Stimulated activated memory B cell treated with anti-CD40 and anti-IgM and Interleukin-4, amounts not matched to agents 10 μg/mL and 1 μg/mL and 100 μg/mL, for 72 hours (primary cell): ENCODE data around the gene KCTD1.
"Not testable (repeated sequence)": the region's sequence is repeated elsewhere in the genome, so short reads cannot be mapped to it uniquely, and the experiment has no call there.

Source experiments
- ATAC-seq: fragments of 150-1000 bp; cut with Tn5 transposase; 2 replicates; pipeline ENCODE4 v1.10.0; 2021
- H3K27ac Mint-ChIP-seq: one replicate; pipeline ENCODE4 v1.8.0; 2022; ENCODE audit warnings: mild to moderate bottlenecking, mixed read lengths
- H3K27me3 Mint-ChIP-seq: one replicate; pipeline ENCODE4 v1.8.0; 2022; ENCODE audit warnings: mixed read lengths
- H3K36me3 Mint-ChIP-seq: one replicate; pipeline ENCODE4 v1.8.0; 2022; ENCODE audit warnings: mixed read lengths
- H3K4me1 Mint-ChIP-seq: one replicate; pipeline ENCODE4 v1.8.0; 2022; ENCODE audit warnings: mixed read lengths
- H3K4me3 Mint-ChIP-seq: one replicate; pipeline ENCODE4 v1.8.0; 2022; ENCODE audit warnings: mild to moderate bottlenecking, moderate library complexity, mixed read lengths
- H3K9me3 Mint-ChIP-seq: one replicate; pipeline ENCODE4 v1.8.0; 2022; ENCODE audit warnings: mixed read lengths

Gene KCTD1

GRCh38 chr18:26453386-26453901 is 94.9 kb downstream of the KCTD1 start:
- H3K27ac Mint-ChIP-seq = no peak overlapping the region
- no peaks in the 10 kb centered on the region for H3K9me3 Mint-ChIP-seq
- no peak for ATAC-seq
- H3K36me3 Mint-ChIP-seq = no peaks in the 10 kb centered on the region
- H3K27me3 Mint-ChIP-seq = peaks cover 6% of the 10 kb centered on the region
- peaks cover 6% of the 10 kb centered on the region for H3K4me1 Mint-ChIP-seq
- H3K4me3 Mint-ChIP-seq = no peak overlapping the region

DNA sequence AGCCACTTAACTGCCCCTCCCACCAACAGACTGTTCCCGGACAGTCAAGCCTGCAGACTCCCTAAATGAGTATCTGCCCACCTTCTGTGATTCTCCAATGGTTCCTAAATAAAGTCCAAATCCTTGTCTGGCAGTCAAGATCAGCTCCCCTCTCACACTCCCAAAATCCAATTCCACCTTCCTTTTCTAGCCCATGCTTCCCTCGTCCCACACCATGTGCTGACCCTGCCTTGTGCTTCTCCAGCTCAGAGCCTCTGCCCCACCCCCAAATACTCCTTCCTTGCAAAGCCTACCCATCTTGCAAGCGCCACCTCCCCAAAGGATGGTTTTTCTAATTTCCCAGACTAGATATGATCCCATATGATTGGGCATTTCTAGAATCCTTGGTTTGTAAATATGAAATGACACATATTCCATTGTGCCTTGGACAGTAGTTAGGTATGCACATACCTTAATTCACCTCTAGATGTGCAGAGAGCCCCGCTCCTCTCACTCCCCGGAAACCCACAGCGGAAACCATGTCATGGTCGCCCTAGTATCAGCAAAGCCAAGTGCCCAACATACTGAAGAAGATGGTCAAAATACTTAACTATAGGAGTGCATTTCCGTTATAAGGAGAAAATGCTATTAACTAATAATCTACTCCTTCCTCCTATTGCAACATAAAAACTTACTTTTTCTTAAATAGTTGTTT is 97.2 kb downstream of the KCTD1 start:
- H3K27me3 Mint-ChIP-seq = peaks cover 27% of the 10 kb centered on the region
- peaks cover 8% of the 10 kb centered on the region for H3K4me1 Mint-ChIP-seq
- H3K36me3 Mint-ChIP-seq = no peaks in the 10 kb centered on the region
- H3K4me3 Mint-ChIP-seq = no peak overlapping the region
- ATAC-seq = no peak
- no peak overlapping the region for H3K27ac Mint-ChIP-seq
- no peaks in the 10 kb centered on the region for H3K9me3 Mint-ChIP-seq

DNA sequence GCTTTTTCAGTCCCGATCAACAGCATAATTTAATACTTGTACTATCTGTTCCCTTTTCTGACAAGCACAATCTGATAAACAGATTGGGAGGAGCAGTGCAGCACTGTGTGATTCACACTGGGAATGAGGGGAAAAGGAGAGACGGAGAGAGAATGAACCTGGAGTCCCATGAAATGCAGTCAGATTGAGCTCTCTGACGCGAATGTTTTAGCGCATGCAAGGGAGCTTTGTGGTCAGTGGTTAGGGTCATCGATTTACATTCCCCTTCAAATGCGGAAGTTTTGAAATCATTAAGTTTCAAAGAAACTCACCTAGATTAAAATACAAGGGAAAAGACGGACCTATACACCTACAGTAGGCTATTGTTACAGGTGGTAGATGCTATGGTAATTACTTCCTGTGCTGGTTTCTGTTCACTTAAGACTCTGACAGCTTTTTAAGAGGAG is 99.6 kb downstream of the KCTD1 start:
- ATAC-seq = no peak
- Mint-ChIP-seq H3K36me3 (no peaks in the 10 kb centered on the region), H3K4me1 (peaks cover 8% of the 10 kb centered on the region), H3K9me3 (no peaks in the 10 kb centered on the region), H3K27ac (no peak overlapping the region), H3K4me3 (no peak overlapping the region), H3K27me3 (peaks cover 47% of the 10 kb centered on the region)

DNA sequence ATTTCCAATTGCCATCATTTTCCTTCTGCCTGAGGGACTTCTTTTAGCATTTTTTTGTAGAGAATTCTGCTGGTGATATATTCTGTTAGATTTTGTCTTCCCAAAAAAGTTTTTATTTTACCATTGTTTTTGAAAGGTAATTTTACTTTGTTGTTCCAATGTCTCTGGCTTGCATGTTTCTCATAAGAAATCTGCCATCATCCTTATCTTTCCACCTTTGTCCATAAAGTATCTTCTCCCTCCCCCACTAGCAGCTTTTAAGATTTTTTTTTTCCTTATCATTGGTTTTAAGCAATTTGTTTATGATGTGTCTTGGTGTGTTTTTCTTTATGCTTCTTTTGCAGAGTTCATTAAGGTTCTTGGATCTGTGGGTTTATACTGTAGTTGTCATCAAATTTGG is 104.5 kb downstream of the KCTD1 start:
- H3K27me3 Mint-ChIP-seq = peaks cover 71% of the 10 kb centered on the region
- H3K27ac Mint-ChIP-seq = no peak overlapping the region
- no peaks in the 10 kb centered on the region for H3K36me3 Mint-ChIP-seq
- no peaks in the 10 kb centered on the region for H3K9me3 Mint-ChIP-seq
- H3K4me1 Mint-ChIP-seq = peaks cover 16% of the 10 kb centered on the region
- no peak for ATAC-seq
- H3K4me3 Mint-ChIP-seq = no peak overlapping the region

GRCh38 chr18:26442126-26442525 is 106.2 kb downstream of the KCTD1 start:
- Mint-ChIP-seq H3K4me3 (no peak overlapping the region), H3K27me3 (peaks cover 59% of the 10 kb centered on the region), H3K9me3 (no peaks in the 10 kb centered on the region), H3K36me3 (no peaks in the 10 kb centered on the region), H3K27ac (no peak overlapping the region), H3K4me1 (peaks cover 11% of the 10 kb centered on the region)
- no peak for ATAC-seq

DNA sequence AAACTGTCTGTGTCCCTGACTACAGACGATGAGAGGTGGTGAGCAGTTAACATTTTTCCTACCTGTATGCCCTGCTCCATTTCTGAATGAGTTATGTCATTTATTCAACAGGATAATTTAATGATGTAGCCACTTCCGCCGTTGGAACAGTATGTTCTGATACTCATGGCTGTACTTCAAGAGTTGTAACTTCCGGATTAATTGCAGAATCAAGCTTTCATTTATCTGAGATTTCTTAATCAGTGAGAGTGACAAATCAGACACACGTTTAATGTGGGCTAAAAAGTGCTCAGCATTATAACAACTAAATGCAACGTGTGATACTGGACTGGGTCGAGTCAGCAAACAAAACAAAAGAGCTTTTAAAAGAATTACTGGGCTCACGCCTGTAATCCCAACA is 107.7 kb downstream of the KCTD1 start:
- no peak for ATAC-seq
- peaks cover 11% of the 10 kb centered on the region for H3K4me1 Mint-ChIP-seq
- H3K9me3 Mint-ChIP-seq = no peaks in the 10 kb centered on the region
- H3K27ac Mint-ChIP-seq = no peak overlapping the region
- no peaks in the 10 kb centered on the region for H3K36me3 Mint-ChIP-seq
- H3K4me3 Mint-ChIP-seq = no peak overlapping the region
- H3K27me3 Mint-ChIP-seq = peaks cover 59% of the 10 kb centered on the region

DNA sequence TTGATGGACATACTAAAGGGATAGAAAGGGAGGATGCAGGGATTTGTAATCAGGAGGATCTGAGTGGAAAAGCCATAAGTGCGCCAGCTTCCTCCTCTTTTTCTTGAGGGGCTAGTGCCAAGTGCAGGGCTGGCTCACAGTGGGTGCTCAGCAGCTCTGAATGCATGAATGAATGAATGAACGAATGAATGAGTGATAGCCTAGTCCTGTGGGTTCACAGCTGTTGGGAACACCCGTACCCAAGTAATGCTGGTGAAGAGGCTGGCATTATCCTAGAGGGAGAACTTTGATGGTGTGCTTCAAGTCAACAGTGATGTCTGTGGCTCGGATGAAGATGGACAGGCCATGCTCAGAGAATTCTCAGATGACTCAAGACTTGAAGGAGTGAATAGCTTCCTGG is 108.8 kb downstream of the KCTD1 start:
- Mint-ChIP-seq H3K36me3 (no peaks in the 10 kb centered on the region), H3K27ac (no peak overlapping the region), H3K27me3 (peaks cover 56% of the 10 kb centered on the region), H3K4me1 (peaks cover 11% of the 10 kb centered on the region), H3K4me3 (no peak overlapping the region), H3K9me3 (no peaks in the 10 kb centered on the region)
- no peak for ATAC-seq

DNA sequence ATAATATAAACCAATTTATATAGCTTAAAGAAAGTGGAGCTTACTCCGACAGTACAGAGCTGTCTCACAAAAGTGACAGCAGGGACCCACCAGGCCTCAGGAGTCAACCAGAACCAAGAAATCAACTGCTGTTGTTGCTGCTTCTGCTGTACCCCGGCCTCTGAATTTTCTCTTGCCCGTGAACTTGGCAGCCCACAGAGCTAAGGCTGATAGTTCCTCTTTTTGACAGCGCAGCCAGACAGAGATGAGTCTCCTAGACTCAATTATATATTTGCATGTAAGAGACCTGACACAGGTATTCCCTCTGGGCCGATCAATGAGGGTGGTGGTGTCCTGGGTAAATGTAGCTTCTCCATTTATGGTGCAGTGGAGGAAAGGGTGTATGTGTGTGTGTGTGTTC is 109.4 kb downstream of the KCTD1 start:
- ATAC-seq = peak; percentile 98
- H3K4me3 Mint-ChIP-seq = no peak overlapping the region

GRCh38 chr18:26437634-26438033 is 110.7 kb downstream of the KCTD1 start:
- peaks cover 11% of the 10 kb centered on the region for H3K4me1 Mint-ChIP-seq
- ATAC-seq, H3K27ac Mint-ChIP-seq, H3K36me3 Mint-ChIP-seq, H3K4me3 Mint-ChIP-seq, H3K9me3 Mint-ChIP-seq: not testable (repeated sequence)
- peaks cover 47% of the 10 kb centered on the region for H3K27me3 Mint-ChIP-seq

More for the DNA sequence above, 109.4 kb downstream of the KCTD1 start:
- Mint-ChIP-seq H3K27ac (no peak overlapping the region), H3K9me3 (no peaks in the 10 kb centered on the region), H3K36me3 (no peaks in the 10 kb centered on the region), H3K27me3 (peaks cover 55% of the 10 kb centered on the region), H3K4me1 (peaks cover 11% of the 10 kb centered on the region)

DNA sequence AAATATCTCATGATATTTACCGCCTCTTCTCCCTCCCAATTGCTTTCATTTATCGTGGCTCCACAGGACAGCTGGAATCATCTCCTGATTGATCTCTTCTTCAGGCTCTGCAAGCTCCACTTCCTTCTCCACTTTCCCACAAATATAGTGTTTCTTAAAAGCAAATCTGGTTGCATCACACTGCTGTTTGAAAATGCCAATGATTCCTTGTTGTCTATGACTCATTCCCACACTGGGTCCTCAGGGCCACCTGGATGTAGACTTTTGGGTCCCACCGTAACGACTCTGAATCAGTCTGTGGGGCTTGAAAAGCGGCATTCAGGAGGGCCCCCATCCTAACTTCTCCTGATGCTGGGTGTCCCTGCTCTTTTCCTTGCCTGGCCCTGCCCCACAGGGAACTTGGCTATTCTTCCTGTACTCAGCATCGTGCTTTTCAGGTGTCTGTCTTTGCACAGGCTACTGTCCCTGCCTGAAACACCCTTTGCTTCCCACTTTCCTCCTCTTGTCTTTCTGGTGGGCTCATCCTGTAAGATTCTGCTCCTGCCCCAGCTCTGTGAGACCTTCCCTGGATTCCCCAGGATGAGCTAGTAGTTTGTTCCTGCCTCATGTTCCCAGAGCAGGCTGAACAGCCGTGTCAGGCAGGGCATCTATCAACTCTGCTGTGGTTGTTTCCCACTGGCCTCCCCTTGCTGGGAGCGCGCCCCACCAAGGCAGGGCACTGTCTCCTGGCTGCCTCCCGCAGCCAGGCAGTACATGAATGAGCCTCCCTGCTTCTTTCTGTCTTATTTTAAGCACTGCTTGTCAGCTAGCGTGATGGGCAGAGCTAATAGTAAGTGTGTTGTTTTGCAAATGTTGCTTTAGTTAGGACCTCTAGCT is 111.9 kb downstream of the KCTD1 start:
- no peak for ATAC-seq
- Mint-ChIP-seq H3K27me3 (peaks cover 40% of the 10 kb centered on the region), H3K36me3 (no peaks in the 10 kb centered on the region), H3K27ac (no peak overlapping the region), H3K9me3 (peaks cover 4% of the 10 kb centered on the region), H3K4me3 (no peak overlapping the region), H3K4me1 (peaks cover 11% of the 10 kb centered on the region)

- peaks cover 11% of the 10 kb centered on the region for H3K4me1 Mint-ChIP-seq
- peaks cover 7% of the 10 kb centered on the region for H3K9me3 Mint-ChIP-seq
- no peak for ATAC-seq
- no peak overlapping the region for H3K27ac Mint-ChIP-seq
- no peaks in the 10 kb centered on the region for H3K36me3 Mint-ChIP-seq
- peaks cover 32% of the 10 kb centered on the region for H3K27me3 Mint-ChIP-seq
- no peak overlapping the region for H3K4me3 Mint-ChIP-seq
These were observed 112.8 kb downstream of the KCTD1 start for GRCh38 chr18:26435415-26436095.

- H3K9me3 Mint-ChIP-seq = peaks cover 7% of the 10 kb centered on the region
- H3K27ac Mint-ChIP-seq = no peak overlapping the region
- no peak for ATAC-seq
- no peaks in the 10 kb centered on the region for H3K36me3 Mint-ChIP-seq
- H3K4me3 Mint-ChIP-seq = no peak overlapping the region
- H3K4me1 Mint-ChIP-seq = peaks cover 11% of the 10 kb centered on the region
- H3K27me3 Mint-ChIP-seq = peaks cover 32% of the 10 kb centered on the region
These were observed 113.5 kb downstream of the KCTD1 start for GRCh38 chr18:26434887-26435286.

DNA sequence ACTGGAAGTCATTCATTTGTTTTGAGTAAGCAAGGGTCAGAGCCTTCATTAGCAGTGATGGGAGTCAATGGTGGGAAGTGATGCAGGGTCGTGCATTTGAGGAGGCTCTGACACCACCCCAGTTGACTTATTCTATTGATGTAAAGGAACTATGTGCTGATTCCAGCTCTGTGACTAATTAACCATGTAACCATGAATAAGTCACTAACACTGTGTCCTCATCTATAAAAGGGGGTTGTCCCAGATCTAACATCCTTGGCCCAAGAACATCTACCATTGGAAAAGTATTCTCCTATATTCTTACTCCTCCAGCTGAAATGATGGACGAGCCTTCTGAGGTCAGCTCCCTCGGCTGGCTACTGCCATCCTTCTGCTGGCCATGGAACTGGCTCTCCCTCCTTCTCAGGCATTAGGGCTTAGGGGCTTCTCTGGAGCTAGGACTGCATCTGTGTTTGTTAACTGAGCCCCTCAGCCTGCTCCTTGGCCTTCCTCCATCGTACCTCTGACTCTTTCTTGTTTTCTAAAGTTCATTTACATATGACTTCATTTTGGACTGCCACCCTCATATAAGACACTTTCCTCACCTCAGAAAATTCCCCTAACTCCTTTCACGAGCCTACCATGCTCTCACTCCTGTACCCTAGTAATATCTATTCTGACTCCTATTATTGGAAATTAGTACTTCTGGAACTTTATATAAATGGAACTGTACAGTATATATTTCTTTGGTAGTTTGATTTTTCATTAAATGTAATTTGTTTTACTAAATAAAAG is 115.5 kb downstream of the KCTD1 start:
- Mint-ChIP-seq H3K36me3 (no peaks in the 10 kb centered on the region), H3K27me3 (peaks cover 32% of the 10 kb centered on the region), H3K4me1 (peaks cover 5% of the 10 kb centered on the region), H3K9me3 (peaks cover 7% of the 10 kb centered on the region), H3K27ac (no peak overlapping the region), H3K4me3 (no peak overlapping the region)
- ATAC-seq = peak; percentile 20

GRCh38 chr18:26429535-26430226 is 118.7 kb downstream of the KCTD1 start:
- no peak overlapping the region for H3K4me3 Mint-ChIP-seq
- H3K4me1 Mint-ChIP-seq = peaks cover 5% of the 10 kb centered on the region
- H3K27ac Mint-ChIP-seq = no peak overlapping the region
- peaks cover 7% of the 10 kb centered on the region for H3K9me3 Mint-ChIP-seq
- ATAC-seq = no peak
- peaks cover 9% of the 10 kb centered on the region for H3K27me3 Mint-ChIP-seq
- H3K36me3 Mint-ChIP-seq = no peaks in the 10 kb centered on the region
